GM23338 (cell line): ENCODE results near the gene MLLT10. TPM values are rescaled to one million over a fixed set of nuclear protein-coding genes. Genes with fewer than 3 reads are reported as not detected.

Experiments used
- ATAC-seq: fragments of 200-7000 bp; cut with Tn5 transposase; 3 replicates; pipeline ENCODE4 v1.9.1; 2020
- DNase-seq: peaks from one replicate; pipeline ENCODE4 v3.0.0-alpha.2; 2015; ENCODE audit warnings: low spot score
- H2AFZ ChIP-seq: fragments of 200-600 bp; sonication (generic); 2 replicates; pipeline ENCODE4 v1.8.0; 2016; ENCODE audit warnings: antibody characterized with exemption, mild to moderate bottlenecking, moderate library complexity
- H3F3A ChIP-seq: fragments of 200-600 bp; sonication (generic); replicated peaks from 2 replicates; pipeline ENCODE4 v1.8.0; 2017; ENCODE audit warnings: antibody characterized with exemption, mixed run types, low read depth
- H3K27ac ChIP-seq: fragments of 200-600 bp; sonication (generic); 2 replicates; pipeline ENCODE4 v1.6.1; 2016; ENCODE audit warnings: low read depth
- H3K27me3 ChIP-seq: fragments of 200-600 bp; sonication (generic); 2 replicates; pipeline ENCODE4 v1.8.0; 2016; ENCODE audit warnings: mild to moderate bottlenecking, mixed run types, moderate library complexity; ENCODE audit not compliant: insufficient read depth
- H3K36me3 ChIP-seq: fragments of 200-600 bp; sonication (generic); 2 replicates; pipeline ENCODE4 v1.8.0; 2016; ENCODE audit warnings: mild to moderate bottlenecking; ENCODE audit not compliant: insufficient read depth
- H3K4me1 ChIP-seq: fragments of 200-600 bp; sonication (generic); 2 replicates; pipeline ENCODE4 v1.8.0; 2016; ENCODE audit warnings: mild to moderate bottlenecking, moderate library complexity; ENCODE audit not compliant: insufficient read depth
- H3K4me2 ChIP-seq: fragments of 200-600 bp; sonication (generic); 2 replicates; pipeline ENCODE4 v1.7.1; 2017; ENCODE audit warnings: mixed run types
- H3K4me3 ChIP-seq: fragments of 200-600 bp; sonication (generic); 2 replicates; pipeline ENCODE4 v1.6.1; 2016; ENCODE audit warnings: mixed run types
- H3K79me2 ChIP-seq: fragments of 200-600 bp; sonication (generic); replicated peaks from 2 replicates; pipeline ENCODE4 v1.8.0; 2017; ENCODE audit warnings: mild to moderate bottlenecking; ENCODE audit not compliant: insufficient read depth
- H3K9me2 ChIP-seq: fragments of 200-600 bp; sonication (generic); 2 replicates; pipeline ENCODE4 v1.8.0; 2017; ENCODE audit not compliant: insufficient read depth
- H4K20me1 ChIP-seq: fragments of 200-600 bp; sonication (generic); replicated peaks from 2 replicates; pipeline ENCODE4 v1.8.0; 2017; ENCODE audit warnings: mild to moderate bottlenecking; ENCODE audit not compliant: insufficient read depth
- H3K27ac Mint-ChIP-seq: 2 replicates; pipeline ENCODE4 v1.8.0; 2020; ENCODE audit warnings: inconsistent platforms, mild to moderate bottlenecking, moderate library complexity, mixed read lengths
- H3K27me3 Mint-ChIP-seq: 3 replicates; pipeline ENCODE4 v1.8.0; 2022; ENCODE audit warnings: low read depth, mild to moderate bottlenecking, moderate library complexity, mixed read lengths, inconsistent platforms; ENCODE audit not compliant: insufficient read depth, poor library complexity
- H3K36me3 Mint-ChIP-seq: 3 replicates; pipeline ENCODE4 v1.8.0; 2021; ENCODE audit warnings: low read depth, mild to moderate bottlenecking, inconsistent platforms, moderate library complexity, mixed read lengths
- H3K4me1 Mint-ChIP-seq: 3 replicates; pipeline ENCODE4 v1.8.0; 2020; ENCODE audit warnings: mild to moderate bottlenecking, inconsistent platforms, mixed read lengths
- H3K4me3 Mint-ChIP-seq: 3 replicates; pipeline ENCODE4 v1.8.0; 2021; ENCODE audit warnings: moderate library complexity, mild to moderate bottlenecking, inconsistent platforms, mixed read lengths
- H3K9me3 Mint-ChIP-seq: 3 replicates; pipeline ENCODE4 v1.8.0; 2020; ENCODE audit warnings: moderate library complexity, mild to moderate bottlenecking, inconsistent platforms, mixed read lengths
- EZH2 ChIP-seq: fragments of 200-600 bp; sonication (generic); IDR thresholded peaks from one replicate; pipeline ENCODE4 v1.8.0; 2017; ENCODE audit warnings: antibody characterized with exemption, mild to moderate bottlenecking, low read depth; ENCODE audit not compliant: unreplicated experiment
- NANOG ChIP-seq: IDR thresholded peaks from 2 replicates; pipeline ENCODE4 v1.6.1; 2016; ENCODE audit warnings: antibody characterized with exemption, borderline replicate concordance
- ZNF114 ChIP-seq: fragments of 250-450 bp; sonication (Bioruptor Pico); IDR thresholded peaks from 2 replicates; pipeline ENCODE4 v1.5.0; 2020; ENCODE audit warnings: mild to moderate bottlenecking, moderate library complexity
- polyA plus RNA-seq: library from polyadenylated mRNA; unstranded; fragments of >200 nt; fragmentation: Nextera tagmentation; extraction: Ambion mirVana; gene quantifications from 2 replicates; pipeline ENCODE4 v1.2.1, GENCODE V29; 2016
- total RNA-seq: library from RNA; depleted of rRNA; stranded (reverse); fragments of >200 nt; shearing (Covaris generic); gene quantifications from 2 replicates; pipeline ENCODE4 v1.2.3, GENCODE V29; 2014
- TF ChIP-seq, protein P1 (sequence below): IDR thresholded peaks from one replicate; pipeline ENCODE4 v1.6.1; 2018; ENCODE audit warnings: antibody characterized with exemption; ENCODE audit not compliant: unreplicated experiment
- TF ChIP-seq, protein P2 (sequence below): fragments of 250-450 bp; sonication (Bioruptor Pico); IDR thresholded peaks from 2 replicates; pipeline ENCODE4 v1.5.0; 2020; ENCODE audit warnings: mild to moderate bottlenecking, moderate library complexity

The MLLT10 gene
- total and polyA plus RNA-seq, 2 experiments from 2014 or later = 28.8 to 55.4 TPM

DNA sequence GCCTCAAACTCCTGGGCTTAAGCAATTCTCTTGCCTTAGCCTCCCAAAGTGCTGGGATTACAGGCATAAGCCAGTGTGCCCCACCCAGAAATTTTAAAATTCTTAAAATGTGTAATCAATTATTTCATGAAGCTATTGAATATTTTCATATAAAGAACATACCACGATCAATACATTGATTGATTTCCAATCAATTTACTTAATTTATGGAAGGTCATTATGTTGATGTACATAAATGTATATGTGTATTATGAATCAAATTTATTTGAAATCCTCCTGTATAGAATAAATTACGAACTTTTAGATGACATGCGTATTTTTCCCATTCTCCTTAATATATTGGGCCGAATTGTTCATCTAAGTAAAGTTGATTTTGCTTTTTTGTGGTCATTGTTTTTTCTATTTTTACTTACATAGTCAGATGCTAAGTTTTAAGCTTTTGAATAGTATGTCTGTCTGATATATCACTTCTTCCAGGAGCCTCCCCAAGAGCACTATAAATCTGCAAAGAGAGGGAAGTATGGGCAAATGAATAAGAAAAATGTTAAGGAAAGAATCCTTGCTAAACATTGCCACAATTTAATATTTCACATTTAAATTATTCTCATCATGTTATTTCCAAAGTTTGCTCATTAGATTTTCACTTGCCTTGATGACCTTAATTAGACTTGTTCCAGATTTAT is 43.9 kb upstream of the MLLT10 start (continued):
- TF ChIP-seq, protein P1, sequence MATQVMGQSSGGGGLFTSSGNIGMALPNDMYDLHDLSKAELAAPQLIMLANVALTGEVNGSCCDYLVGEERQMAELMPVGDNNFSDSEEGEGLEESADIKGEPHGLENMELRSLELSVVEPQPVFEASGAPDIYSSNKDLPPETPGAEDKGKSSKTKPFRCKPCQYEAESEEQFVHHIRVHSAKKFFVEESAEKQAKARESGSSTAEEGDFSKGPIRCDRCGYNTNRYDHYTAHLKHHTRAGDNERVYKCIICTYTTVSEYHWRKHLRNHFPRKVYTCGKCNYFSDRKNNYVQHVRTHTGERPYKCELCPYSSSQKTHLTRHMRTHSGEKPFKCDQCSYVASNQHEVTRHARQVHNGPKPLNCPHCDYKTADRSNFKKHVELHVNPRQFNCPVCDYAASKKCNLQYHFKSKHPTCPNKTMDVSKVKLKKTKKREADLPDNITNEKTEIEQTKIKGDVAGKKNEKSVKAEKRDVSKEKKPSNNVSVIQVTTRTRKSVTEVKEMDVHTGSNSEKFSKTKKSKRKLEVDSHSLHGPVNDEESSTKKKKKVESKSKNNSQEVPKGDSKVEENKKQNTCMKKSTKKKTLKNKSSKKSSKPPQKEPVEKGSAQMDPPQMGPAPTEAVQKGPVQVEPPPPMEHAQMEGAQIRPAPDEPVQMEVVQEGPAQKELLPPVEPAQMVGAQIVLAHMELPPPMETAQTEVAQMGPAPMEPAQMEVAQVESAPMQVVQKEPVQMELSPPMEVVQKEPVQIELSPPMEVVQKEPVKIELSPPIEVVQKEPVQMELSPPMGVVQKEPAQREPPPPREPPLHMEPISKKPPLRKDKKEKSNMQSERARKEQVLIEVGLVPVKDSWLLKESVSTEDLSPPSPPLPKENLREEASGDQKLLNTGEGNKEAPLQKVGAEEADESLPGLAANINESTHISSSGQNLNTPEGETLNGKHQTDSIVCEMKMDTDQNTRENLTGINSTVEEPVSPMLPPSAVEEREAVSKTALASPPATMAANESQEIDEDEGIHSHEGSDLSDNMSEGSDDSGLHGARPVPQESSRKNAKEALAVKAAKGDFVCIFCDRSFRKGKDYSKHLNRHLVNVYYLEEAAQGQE = no peak
- TF ChIP-seq, protein P2, sequence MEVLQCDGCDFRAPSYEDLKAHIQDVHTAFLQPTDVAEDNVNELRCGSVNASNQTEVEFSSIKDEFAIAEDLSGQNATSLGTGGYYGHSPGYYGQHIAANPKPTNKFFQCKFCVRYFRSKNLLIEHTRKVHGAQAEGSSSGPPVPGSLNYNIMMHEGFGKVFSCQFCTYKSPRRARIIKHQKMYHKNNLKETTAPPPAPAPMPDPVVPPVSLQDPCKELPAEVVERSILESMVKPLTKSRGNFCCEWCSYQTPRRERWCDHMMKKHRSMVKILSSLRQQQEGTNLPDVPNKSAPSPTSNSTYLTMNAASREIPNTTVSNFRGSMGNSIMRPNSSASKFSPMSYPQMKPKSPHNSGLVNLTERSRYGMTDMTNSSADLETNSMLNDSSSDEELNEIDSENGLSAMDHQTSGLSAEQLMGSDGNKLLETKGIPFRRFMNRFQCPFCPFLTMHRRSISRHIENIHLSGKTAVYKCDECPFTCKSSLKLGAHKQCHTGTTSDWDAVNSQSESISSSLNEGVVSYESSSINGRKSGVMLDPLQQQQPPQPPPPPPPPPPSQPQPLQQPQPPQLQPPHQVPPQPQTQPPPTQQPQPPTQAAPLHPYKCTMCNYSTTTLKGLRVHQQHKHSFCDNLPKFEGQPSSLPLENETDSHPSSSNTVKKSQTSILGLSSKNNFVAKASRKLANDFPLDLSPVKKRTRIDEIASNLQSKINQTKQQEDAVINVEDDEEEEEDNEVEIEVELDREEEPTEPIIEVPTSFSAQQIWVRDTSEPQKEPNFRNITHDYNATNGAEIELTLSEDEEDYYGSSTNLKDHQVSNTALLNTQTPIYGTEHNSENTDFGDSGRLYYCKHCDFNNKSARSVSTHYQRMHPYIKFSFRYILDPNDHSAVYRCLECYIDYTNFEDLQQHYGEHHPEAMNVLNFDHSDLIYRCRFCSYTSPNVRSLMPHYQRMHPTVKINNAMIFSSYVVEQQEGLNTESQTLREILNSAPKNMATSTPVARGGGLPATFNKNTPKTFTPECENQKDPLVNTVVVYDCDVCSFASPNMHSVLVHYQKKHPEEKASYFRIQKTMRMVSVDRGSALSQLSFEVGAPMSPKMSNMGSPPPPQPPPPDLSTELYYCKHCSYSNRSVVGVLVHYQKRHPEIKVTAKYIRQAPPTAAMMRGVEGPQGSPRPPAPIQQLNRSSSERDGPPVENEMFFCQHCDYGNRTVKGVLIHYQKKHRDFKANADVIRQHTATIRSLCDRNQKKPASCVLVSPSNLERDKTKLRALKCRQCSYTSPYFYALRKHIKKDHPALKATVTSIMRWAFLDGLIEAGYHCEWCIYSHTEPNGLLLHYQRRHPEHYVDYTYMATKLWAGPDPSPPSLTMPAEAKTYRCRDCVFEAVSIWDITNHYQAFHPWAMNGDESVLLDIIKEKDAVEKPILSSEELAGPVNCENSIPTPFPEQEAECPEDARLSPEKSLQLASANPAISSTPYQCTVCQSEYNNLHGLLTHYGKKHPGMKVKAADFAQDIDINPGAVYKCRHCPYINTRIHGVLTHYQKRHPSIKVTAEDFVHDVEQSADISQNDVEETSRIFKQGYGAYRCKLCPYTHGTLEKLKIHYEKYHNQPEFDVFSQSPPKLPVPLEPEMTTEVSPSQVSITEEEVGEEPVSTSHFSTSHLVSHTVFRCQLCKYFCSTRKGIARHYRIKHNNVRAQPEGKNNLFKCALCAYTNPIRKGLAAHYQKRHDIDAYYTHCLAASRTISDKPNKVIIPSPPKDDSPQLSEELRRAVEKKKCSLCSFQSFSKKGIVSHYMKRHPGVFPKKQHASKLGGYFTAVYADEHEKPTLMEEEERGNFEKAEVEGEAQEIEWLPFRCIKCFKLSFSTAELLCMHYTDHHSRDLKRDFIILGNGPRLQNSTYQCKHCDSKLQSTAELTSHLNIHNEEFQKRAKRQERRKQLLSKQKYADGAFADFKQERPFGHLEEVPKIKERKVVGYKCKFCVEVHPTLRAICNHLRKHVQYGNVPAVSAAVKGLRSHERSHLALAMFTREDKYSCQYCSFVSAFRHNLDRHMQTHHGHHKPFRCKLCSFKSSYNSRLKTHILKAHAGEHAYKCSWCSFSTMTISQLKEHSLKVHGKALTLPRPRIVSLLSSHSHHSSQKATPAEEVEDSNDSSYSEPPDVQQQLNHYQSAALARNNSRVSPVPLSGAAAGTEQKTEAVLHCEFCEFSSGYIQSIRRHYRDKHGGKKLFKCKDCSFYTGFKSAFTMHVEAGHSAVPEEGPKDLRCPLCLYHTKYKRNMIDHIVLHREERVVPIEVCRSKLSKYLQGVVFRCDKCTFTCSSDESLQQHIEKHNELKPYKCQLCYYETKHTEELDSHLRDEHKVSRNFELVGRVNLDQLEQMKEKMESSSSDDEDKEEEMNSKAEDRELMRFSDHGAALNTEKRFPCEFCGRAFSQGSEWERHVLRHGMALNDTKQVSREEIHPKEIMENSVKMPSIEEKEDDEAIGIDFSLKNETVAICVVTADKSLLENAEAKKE (CRISPR knock-in tag) = no peak

GRCh38 chr10:21490711-21491105 is 43.3 kb upstream of the MLLT10 start:
- H3K27me3 Mint-ChIP-seq = peaks cover 26% of the 10 kb centered on the region
- no peak overlapping the region for H3K4me3 Mint-ChIP-seq
- no peak overlapping the region for H3K27ac Mint-ChIP-seq
- Histone ChIP-seq H3K27ac (no peak overlapping the region), H3K27me3 (peaks cover 21% of the 10 kb centered on the region), H3K79me2 (no peaks in the 10 kb centered on the region; the same call in 1 of the 2 replicates), H3K4me2 (no peak overlapping the region), H3K36me3 (no peaks in the 10 kb centered on the region), H2AFZ (no peak overlapping the region), H4K20me1 (no peaks in the 10 kb centered on the region), H3K4me3 (no peak overlapping the region), H3K9me2 (no peaks in the 10 kb centered on the region), H3F3A (peaks cover 5% of the 10 kb centered on the region; the same call in 1 of the 2 replicates), H3K4me1 (peaks cover 13% of the 10 kb centered on the region; the same call in 1 of the 2 replicates)
- ATAC-seq (no peak), DNase-seq (no peak)
- H3K4me1 Mint-ChIP-seq = peaks cover 30% of the 10 kb centered on the region
- H3K9me3 Mint-ChIP-seq = no peaks in the 10 kb centered on the region
- peaks cover 8% of the 10 kb centered on the region; the same call in 2 of the 3 replicates for H3K36me3 Mint-ChIP-seq
- TF ChIP-seq ZNF114 (CRISPR knock-in tag) (no peak), NANOG (no peak), EZH2 (no peak)
